Mucosa of stomach (tissue), 1 donor: ENCODE results near the gene PCDH17.

Experiments used
- H3K27me3 ChIP-seq: one replicate; pipeline ENCODE4 v1.7.0; 2013; ENCODE audit warnings: mild to moderate bottlenecking, low read length; ENCODE audit not compliant: control insufficient read depth, insufficient read depth
- H3K36me3 ChIP-seq: one replicate; pipeline ENCODE4 v1.7.0; 2013; ENCODE audit warnings: low read length; ENCODE audit not compliant: control insufficient read depth, insufficient read depth
- H3K4me1 ChIP-seq: one replicate; pipeline ENCODE4 v1.7.0; 2013; ENCODE audit warnings: mild to moderate bottlenecking, low read length; ENCODE audit not compliant: control insufficient read depth, insufficient read depth
- H3K4me3 ChIP-seq: one replicate; pipeline ENCODE4 v1.7.0; 2013; ENCODE audit warnings: low read length
- H3K9ac ChIP-seq: one replicate; pipeline ENCODE4 v1.7.0; 2013; ENCODE audit warnings: mild to moderate bottlenecking, low read length, moderate library complexity
- H3K9me3 ChIP-seq: one replicate; pipeline ENCODE4 v1.7.0; 2013; ENCODE audit warnings: mild to moderate bottlenecking, low read length, moderate library complexity; ENCODE audit not compliant: control insufficient read depth
- donor health status: Pancreatic carcinoma.

Gene PCDH17, protein sequence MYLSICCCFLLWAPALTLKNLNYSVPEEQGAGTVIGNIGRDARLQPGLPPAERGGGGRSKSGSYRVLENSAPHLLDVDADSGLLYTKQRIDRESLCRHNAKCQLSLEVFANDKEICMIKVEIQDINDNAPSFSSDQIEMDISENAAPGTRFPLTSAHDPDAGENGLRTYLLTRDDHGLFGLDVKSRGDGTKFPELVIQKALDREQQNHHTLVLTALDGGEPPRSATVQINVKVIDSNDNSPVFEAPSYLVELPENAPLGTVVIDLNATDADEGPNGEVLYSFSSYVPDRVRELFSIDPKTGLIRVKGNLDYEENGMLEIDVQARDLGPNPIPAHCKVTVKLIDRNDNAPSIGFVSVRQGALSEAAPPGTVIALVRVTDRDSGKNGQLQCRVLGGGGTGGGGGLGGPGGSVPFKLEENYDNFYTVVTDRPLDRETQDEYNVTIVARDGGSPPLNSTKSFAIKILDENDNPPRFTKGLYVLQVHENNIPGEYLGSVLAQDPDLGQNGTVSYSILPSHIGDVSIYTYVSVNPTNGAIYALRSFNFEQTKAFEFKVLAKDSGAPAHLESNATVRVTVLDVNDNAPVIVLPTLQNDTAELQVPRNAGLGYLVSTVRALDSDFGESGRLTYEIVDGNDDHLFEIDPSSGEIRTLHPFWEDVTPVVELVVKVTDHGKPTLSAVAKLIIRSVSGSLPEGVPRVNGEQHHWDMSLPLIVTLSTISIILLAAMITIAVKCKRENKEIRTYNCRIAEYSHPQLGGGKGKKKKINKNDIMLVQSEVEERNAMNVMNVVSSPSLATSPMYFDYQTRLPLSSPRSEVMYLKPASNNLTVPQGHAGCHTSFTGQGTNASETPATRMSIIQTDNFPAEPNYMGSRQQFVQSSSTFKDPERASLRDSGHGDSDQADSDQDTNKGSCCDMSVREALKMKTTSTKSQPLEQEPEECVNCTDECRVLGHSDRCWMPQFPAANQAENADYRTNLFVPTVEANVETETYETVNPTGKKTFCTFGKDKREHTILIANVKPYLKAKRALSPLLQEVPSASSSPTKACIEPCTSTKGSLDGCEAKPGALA (N-terminal part only)

DNA sequence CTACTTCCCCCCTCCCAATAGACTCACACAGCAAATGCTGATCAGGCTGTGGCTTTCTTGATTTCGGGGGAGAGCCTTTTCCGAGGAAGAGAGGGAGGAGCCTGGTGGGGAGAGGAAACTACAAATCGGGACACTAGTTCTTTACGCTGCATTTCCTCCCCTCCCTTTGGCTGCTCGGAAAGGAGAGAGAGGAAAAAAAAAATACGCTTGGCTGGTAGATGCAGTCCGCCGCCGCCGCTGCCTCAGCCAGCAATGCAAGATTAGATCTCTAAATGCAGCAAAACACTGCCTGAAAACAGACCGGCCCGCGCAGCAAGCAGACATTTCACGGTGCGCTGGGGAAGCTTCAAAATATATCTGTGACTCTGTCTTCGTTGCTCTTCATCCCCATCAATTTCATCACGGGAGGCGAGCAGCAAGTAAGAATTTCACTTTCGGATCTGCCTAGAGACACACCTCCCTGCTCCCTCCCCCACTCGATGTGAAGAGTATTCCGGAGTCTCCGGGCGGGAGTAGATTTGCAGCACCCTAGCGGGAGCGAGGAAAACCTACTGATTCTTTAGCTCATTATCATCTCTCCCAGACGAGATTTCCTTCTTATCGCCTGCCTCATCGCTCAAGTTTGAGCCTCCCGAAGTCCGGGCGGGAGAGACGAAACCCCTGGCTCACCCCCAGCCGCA, at the start of gene PCDH17:
Gene PCDH17 (plus strand): TSS at position 149 of the 680 bp plus-strand sequence. CDS start 803 bp downstream, outside the sequence.
- peaks cover 25% of the 10 kb centered on the region for H3K4me1 ChIP-seq
- H3K4me3 ChIP-seq = peak within 1 kb of the TSS; percentile 37
- H3K9me3 ChIP-seq = no peaks in the 10 kb centered on the region
- no peaks in the 10 kb centered on the region for H3K36me3 ChIP-seq
- H3K27me3 ChIP-seq = peaks cover 69% of the 10 kb centered on the region
- peak within 1 kb of the TSS; percentile 15 for H3K9ac ChIP-seq

DNA sequence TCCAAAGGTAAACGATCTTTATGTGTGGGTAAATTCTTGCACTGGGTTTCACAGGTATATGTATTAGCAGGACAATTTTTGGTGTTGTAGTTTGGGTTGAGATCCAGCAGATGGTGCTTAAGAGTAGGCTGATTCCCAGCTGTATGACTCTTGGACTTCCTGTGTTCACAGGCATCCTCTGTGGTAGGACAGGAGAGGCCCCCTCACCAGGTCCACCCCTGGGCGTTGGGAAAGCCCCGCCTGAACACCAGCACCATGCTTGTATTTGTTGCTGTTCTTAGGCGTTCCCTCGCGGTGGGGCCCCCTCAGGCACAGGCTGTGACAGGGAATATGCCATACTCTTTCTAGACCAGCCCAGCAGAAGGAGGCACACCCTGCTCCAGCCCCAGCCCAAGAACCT, 49.5 kb upstream of the PCDH17 start:
- Histone ChIP-seq H3K4me1 (no peaks in the 10 kb centered on the region), H3K36me3 (no peaks in the 10 kb centered on the region), H3K9me3 (no peaks in the 10 kb centered on the region), H3K9ac (no peak overlapping the region), H3K4me3 (no peak overlapping the region), H3K27me3 (no peaks in the 10 kb centered on the region)

DNA sequence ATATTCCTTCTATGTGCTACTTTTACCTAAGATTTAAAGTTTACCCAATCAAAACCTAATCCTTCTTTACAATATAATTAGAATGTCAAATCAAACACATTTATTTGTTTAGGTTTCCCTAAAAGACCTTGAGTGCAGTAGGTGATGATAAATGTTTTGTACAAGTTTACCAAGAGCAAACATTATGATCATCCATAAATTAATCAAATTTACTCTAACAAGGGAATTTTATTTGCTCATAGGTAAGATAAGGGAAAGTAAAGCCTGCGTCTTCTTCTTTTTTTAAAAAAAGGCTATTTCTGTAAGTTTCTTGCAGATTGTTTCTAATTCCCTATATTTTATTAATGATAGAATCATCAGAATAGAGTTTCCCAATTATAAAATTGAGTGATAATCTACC, 48.0 kb upstream of the PCDH17 start:
- no peak overlapping the region for H3K4me3 ChIP-seq
- H3K9ac ChIP-seq = no peak overlapping the region
- no peaks in the 10 kb centered on the region for H3K36me3 ChIP-seq
- H3K9me3 ChIP-seq = no peaks in the 10 kb centered on the region
- no peaks in the 10 kb centered on the region for H3K27me3 ChIP-seq
- no peaks in the 10 kb centered on the region for H3K4me1 ChIP-seq

DNA sequence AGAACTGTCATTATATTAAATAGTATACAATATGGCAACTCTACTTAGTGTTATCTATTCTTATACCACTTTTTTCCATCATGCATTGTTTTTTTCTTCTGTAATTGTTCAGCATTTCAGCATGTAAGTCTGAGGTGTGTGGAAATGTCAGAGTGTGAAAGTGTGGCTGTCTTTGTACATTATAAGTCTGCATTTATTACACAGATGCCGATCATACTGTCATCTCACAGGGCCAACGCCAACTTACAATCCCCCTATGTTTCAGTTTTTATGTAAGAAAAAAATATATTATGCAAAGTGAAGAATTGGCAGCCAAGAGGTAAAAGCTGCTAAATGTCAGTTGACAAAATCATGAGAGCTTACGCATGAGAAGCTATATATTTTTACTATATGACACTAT, 42.9 kb upstream of the PCDH17 start:
- H3K27me3 ChIP-seq = no peaks in the 10 kb centered on the region
- no peaks in the 10 kb centered on the region for H3K36me3 ChIP-seq
- H3K4me3 ChIP-seq = no peak overlapping the region
- H3K9me3 ChIP-seq = no peaks in the 10 kb centered on the region
- H3K9ac ChIP-seq = no peak overlapping the region
- no peaks in the 10 kb centered on the region for H3K4me1 ChIP-seq

DNA sequence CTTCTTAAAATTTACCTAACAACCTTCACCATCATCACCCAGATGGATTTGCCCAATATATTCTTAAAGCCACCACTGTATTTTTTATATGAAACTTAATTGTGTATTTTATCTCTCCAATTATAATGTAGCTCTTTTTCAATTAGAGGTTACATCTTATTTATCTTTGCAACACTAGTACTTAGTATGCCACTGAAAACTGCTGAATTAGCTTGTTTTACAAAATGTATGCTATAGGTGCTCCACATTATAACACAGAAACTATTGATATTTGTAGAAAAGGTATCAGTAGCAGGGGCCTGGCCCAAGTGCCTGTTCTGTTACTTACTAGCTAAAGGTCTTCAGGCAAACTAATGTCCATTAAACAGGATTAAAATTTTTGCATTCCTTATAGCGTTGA, 35.8 kb upstream of the PCDH17 start:
- no peaks in the 10 kb centered on the region for H3K4me1 ChIP-seq
- H3K9ac ChIP-seq = no peak overlapping the region
- H3K36me3 ChIP-seq = no peaks in the 10 kb centered on the region
- no peaks in the 10 kb centered on the region for H3K9me3 ChIP-seq
- H3K4me3 ChIP-seq = no peak overlapping the region
- H3K27me3 ChIP-seq = no peaks in the 10 kb centered on the region

DNA sequence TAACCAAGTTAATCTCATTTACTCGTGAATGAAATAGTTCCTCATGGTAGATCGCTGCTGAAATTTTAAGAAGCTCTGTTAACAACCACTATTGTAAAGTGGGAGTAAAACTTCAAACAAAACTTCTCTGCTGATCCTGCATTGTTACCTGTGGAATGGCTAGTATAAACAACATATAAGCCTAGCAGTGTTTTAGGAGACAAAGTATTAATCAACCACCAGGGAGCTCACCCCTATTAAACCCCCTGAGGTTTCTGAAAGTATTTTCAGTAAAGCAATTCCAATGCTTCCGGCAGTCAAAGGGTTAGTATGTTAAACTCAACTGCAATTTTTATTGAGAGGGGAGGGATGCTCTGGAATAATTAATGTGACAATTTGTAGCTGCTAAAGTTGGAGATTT, 30.0 kb upstream of the PCDH17 start:
- no peaks in the 10 kb centered on the region for H3K9me3 ChIP-seq
- no peak overlapping the region for H3K9ac ChIP-seq
- H3K4me1 ChIP-seq = no peaks in the 10 kb centered on the region
- no peak overlapping the region for H3K4me3 ChIP-seq
- H3K36me3 ChIP-seq = no peaks in the 10 kb centered on the region
- H3K27me3 ChIP-seq = no peaks in the 10 kb centered on the region

DNA sequence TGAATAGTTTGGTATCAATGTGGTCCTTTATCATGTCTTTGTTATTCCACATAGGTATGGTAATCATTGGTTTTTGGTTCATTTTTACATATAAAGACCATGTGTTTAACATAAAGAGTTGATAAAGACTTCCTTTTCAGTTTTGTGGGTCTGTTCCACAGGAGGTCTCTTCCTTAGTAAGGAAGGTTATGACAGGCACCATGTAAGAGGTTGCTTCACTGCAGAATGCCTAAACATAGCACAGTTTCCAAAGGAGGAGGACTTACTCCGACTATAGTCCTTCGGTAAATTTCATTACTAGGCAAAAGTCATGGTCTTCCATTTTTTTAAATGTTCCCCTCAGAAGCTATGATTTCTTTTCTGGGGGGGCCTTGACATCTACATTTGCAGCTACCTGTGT, 27.1 kb upstream of the PCDH17 start:
- H3K9ac ChIP-seq = no peak overlapping the region
- no peaks in the 10 kb centered on the region for H3K4me1 ChIP-seq
- no peaks in the 10 kb centered on the region for H3K36me3 ChIP-seq
- no peaks in the 10 kb centered on the region for H3K9me3 ChIP-seq
- H3K27me3 ChIP-seq = no peaks in the 10 kb centered on the region
- no peak overlapping the region for H3K4me3 ChIP-seq

DNA sequence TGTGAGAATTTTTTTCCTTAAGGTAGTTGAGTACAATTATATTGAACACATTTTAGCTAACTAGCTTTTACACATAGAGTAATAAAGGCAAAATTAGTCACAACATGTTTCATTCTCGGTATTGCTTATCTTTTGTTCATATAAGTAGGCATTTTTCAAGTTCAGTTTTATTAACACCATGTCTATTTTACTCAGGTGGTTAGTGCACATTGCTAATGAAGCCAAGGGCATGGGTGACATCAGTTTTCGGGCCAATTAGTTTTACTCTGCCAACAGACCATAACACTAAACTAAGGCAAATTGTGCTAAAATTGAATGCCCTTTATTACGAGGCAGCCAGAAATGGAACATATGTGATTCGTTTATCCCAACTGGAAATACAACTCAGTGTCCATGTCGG, 19.6 kb upstream of the PCDH17 start:
- H3K9ac ChIP-seq = no peak overlapping the region
- no peaks in the 10 kb centered on the region for H3K36me3 ChIP-seq
- H3K9me3 ChIP-seq = no peaks in the 10 kb centered on the region
- H3K4me3 ChIP-seq = no peak overlapping the region
- H3K27me3 ChIP-seq = no peaks in the 10 kb centered on the region
- no peaks in the 10 kb centered on the region for H3K4me1 ChIP-seq

DNA sequence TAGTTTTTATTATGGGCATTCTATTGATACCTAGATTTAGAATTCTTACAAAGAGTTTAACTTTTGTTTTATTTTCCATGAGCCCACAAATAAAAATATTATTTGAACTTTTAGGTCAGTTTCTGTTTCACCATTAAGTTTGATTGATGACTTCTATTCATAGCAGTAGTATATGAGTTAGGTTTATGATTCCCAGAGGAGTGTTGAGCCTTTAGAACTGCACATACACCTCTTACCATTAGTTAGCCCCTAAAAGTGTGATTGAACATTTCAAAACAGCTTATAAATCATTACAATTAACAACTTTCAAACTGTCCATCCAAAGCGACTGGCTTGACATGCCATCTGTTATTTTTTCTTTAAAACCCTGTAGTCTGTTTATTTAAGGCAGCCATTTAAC, 19.0 kb upstream of the PCDH17 start:
- H3K36me3 ChIP-seq = no peaks in the 10 kb centered on the region
- no peaks in the 10 kb centered on the region for H3K27me3 ChIP-seq
- no peak overlapping the region for H3K9ac ChIP-seq
- H3K4me3 ChIP-seq = no peak overlapping the region
- no peaks in the 10 kb centered on the region for H3K4me1 ChIP-seq
- no peaks in the 10 kb centered on the region for H3K9me3 ChIP-seq

DNA sequence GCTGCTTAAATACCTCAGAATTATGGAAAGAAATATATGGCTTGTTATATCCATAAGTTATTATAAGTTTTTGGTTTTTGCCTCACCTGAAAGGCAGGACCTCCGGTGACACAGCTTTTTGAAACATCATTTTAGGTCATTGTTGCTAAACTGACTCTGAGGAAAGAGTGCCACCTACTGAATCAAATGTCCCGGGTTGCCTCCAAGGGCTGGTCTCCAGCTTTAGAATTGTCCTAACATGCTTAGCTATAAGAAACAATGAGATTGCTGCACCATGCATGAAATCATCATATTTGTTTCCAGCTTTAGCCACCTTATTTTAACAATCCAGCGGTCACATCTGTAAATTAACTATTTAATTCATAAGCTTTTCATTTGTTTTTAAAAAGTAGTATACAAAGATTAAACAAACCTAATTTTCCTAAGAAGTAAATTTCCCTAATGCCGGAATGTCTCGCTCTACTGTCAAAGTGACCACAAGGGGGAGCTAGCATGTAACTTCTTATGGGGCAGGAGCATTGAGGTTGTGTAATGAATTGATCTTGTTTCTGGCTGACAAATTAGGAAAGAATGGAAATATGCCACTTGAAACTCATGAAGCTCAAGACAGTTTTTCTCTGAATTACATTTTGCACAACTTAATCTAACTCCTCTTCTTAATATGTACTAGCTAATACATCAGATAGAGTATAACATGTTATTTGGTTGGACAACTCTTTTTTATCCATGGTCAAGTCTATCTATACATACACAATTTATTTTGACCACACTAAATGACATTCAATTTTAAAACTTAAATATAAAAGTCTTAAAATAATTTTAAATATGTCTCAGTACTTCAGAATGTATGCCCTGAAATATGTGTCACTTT, 6.7 kb upstream of the PCDH17 start:
- Histone ChIP-seq H3K4me1 (peaks cover 7% of the 10 kb centered on the region), H3K36me3 (no peaks in the 10 kb centered on the region), H3K27me3 (peaks cover 17% of the 10 kb centered on the region), H3K9ac (no peak overlapping the region), H3K9me3 (no peaks in the 10 kb centered on the region), H3K4me3 (no peak overlapping the region)

DNA sequence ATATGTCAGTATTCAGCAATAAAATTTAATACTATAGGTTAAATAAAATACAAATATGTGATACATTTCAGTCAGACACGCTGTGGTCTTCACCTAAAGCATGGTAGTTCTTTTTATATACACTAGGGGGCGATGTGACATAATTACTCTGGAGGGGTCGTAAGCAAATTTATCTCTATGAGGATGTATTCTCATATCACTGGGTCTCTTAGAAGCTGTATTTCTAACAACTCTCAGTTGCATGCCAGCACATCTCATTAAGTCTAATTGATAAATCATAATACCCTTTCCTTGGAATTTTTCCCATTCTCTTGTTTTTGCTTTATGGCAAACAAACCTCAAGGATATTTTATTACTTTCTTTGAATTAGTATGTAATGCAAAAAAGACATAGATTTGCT, 3.9 kb upstream of the PCDH17 start:
- Histone ChIP-seq H3K27me3 (peaks cover 46% of the 10 kb centered on the region), H3K4me1 (peaks cover 25% of the 10 kb centered on the region), H3K9ac (no peak overlapping the region), H3K9me3 (no peaks in the 10 kb centered on the region), H3K36me3 (no peaks in the 10 kb centered on the region), H3K4me3 (no peak overlapping the region)
